Transverse colon (tissue), 3 donors: ENCODE measurements around the gene VSIG2.

ENCODE experiments used
- CTCF ChIP-seq, 5 experiments: fragments of 200-600 bp in 3 of 5; fragments of 450-650 bp in 2 of 5; sonication (generic) in 3 of 5; IDR thresholded peaks; 1 replicate in 2 of 5; 2 replicates in 3 of 5; pipeline ENCODE4 v1.5.1; 2016 to 2017; ENCODE audit warnings: antibody characterized with exemption in 5 of 5, inconsistent platforms in 3 of 5, mild to moderate bottlenecking in 2 of 5, moderate library complexity in 1 of 5
- EP300 ChIP-seq: sonication (generic); formaldehyde crosslinking; IDR thresholded peaks from one replicate; pipeline ENCODE4 v1.6.1; 2017; ENCODE audit warnings: antibody characterized with exemption, low read depth
- POLR2A ChIP-seq: fragments of 450-650 bp; IDR thresholded peaks from one replicate; pipeline ENCODE4 v1.6.1; 2016; ENCODE audit warnings: antibody characterized with exemption, mild to moderate bottlenecking, moderate library complexity

- TF ChIP-seq POLR2A (no peak), CTCF (IDR thresholded peaks at IDR 0.05) (no peak), EP300 (no peak)
These were observed 46.9 kb upstream of the VSIG2 start for GRCh38 chr11:124798991-124799347.
